PC-9 (cell line): ENCODE results near the gene FGD2.

ENCODE experiments used
- EZH2 ChIP-seq: fragments of 200-600 bp; sonication (generic); IDR thresholded peaks from 2 replicates; pipeline ENCODE4 v1.8.0; 2017; ENCODE audit warnings: antibody characterized with exemption, low read depth
- TF ChIP-seq, protein P1 (sequence below): fragments of 200-600 bp; sonication (generic); conservative IDR thresholded peaks from 2 replicates; pipeline ENCODE4 v1.6.1; 2017; ENCODE audit warnings: mixed run types, antibody characterized with exemption, mild to moderate bottlenecking, moderate library complexity

DNA sequence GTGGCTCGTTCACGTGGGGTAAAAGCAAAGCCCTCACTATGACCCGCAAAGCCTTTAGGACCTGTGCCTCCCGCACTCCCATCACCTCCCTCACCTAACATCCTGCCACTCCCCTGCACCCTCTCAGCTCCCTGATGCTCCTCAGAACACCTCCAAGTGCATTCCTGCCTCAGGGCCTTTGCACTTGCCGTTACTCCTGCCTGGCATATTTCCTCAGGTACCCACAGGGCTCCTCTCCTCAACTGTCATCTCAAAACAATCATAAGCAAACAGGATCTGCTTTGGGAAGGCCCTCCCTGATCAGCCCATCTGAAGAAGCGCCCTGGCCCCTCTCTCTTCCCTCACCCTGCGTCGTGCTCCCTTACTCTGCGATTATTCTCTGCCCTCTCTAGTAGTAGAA is 49.1 kb downstream of the FGD2 start:
- TF ChIP-seq, protein P1, sequence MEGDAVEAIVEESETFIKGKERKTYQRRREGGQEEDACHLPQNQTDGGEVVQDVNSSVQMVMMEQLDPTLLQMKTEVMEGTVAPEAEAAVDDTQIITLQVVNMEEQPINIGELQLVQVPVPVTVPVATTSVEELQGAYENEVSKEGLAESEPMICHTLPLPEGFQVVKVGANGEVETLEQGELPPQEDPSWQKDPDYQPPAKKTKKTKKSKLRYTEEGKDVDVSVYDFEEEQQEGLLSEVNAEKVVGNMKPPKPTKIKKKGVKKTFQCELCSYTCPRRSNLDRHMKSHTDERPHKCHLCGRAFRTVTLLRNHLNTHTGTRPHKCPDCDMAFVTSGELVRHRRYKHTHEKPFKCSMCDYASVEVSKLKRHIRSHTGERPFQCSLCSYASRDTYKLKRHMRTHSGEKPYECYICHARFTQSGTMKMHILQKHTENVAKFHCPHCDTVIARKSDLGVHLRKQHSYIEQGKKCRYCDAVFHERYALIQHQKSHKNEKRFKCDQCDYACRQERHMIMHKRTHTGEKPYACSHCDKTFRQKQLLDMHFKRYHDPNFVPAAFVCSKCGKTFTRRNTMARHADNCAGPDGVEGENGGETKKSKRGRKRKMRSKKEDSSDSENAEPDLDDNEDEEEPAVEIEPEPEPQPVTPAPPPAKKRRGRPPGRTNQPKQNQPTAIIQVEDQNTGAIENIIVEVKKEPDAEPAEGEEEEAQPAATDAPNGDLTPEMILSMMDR: no peak
- TF ChIP-seq EZH2: no peak
